ENCODE measurements around the gene C20orf141.
A peak's percentile ranks its signal among the peaks of the same experiment; 100 is the strongest.
"Not testable (repeated sequence)": the region's sequence is repeated elsewhere in the genome, so short reads cannot be mapped to it uniquely, and the experiment has no call there.

The C20orf141 gene

GRCh38 chr20:2820896-2821869 lies 6.4 kb downstream of the C20orf141 start:
- no peak for DNase-seq

DNA sequence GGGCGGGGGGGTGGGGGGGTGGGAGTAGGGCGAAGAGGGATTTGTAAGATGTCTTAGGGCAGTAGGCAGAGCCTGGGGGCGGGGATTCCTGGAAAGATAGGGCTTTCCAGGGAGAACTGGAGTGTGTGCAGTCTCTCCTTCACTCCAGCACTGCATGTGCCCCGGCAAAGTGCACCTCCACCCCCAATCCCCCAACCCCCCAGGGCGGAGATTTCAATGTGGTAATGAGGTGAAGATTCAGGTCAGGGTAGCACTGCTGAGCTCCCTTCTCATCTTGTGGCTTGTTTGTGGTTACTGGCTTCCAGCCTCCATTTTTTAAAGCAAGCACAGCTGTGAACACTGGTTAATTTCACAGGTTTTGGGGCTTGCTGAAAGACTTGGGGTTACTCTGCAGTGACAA lies 7.3 kb downstream of the C20orf141 start:
- DNase-seq, result no peak

DNA sequence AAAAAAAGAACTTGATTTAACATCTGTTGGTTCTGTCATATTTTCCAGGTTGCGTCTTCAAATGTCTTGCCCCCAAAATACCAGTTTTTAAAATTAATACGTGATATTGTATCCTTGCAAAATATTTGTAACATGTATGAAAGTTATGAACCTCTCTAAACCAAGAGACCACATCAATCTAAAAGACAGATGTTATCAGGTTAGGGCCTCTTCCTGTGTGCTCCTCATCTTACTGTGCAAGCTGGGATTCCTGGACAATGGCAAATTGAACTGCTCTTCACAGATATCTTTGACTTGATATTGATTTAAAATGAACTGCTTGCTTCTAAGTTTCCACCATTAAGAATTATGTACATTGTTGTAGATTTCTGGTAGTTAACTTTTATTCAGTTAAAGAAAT lies 11.0 kb downstream of the C20orf141 start:
- no peak for DNase-seq

GRCh38 chr20:2826655-2827054 lies 11.9 kb downstream of the C20orf141 start:
- no peak for DNase-seq

- DNase-seq, result no peak
These were observed 14.6 kb downstream of the C20orf141 start for GRCh38 chr20:2829376-2829775.

DNA sequence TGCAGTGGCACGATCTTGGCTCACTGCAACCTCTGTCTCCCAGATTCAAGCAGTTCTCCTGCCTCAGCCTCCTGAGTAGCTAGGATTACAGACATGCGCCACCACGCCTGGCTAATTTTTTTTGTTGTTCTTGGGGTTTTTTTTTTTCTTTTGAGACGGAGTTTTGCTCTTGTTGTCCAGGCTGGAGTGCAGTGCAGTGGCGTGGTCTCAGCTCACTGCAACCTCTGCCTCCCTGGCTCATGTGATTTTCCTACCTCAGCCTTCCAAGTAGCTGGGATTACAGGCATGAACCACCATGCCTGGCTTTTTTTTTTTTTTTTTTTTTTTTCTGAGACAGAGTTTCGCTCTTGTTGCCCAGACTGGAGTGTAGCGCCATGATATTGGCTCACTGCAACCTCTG lies 16.4 kb downstream of the C20orf141 start:
- DNase-seq, result not testable (repeated sequence)

DNA sequence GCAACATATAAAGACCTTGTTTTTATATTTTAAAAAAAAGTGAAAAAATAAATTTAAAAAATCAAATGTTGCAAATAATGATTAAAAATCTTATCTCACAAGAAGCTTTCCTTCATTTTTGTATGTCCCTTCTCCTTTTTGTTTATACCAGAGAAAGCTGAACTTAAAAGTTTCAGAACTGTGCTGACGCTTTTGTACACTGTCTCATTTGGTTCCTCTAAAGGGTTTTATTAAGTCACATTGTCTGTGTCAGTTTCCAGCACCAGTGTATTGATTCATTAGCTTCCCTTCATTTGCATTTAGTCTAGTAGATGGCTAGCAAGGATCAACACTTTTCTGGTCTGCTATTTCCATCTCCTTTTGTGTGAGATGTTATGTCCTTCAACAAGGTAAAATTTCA lies 19.0 kb downstream of the C20orf141 start:
- no peak for DNase-seq

GRCh38 chr20:2834401-2835110 lies 19.8 kb downstream of the C20orf141 start:
- DNase-seq, result no peak

DNA sequence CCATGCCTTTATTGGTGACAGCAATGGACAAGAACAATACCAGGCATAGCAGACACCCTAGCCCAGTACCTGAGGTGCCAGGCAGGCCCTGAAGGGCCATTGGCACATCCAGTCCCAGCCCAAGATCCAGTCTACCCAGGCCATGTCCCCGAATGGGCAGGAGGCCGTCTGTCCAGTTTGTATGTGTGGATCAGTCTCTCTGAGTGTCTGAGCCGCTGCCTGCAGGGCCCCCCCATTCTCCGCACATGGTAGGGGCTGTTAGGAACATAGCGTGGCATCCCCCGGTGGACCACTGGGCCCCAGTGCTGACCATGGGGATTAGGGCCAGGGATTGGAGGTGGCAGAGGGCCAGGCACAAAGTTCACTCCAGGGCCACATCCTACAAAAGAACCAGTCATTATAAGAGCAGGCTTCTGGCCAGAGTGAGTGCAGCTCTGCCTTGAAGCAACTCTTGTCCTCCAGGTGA lies 20.6 kb downstream of the C20orf141 start:
- DNase-seq, result no peak

DNA sequence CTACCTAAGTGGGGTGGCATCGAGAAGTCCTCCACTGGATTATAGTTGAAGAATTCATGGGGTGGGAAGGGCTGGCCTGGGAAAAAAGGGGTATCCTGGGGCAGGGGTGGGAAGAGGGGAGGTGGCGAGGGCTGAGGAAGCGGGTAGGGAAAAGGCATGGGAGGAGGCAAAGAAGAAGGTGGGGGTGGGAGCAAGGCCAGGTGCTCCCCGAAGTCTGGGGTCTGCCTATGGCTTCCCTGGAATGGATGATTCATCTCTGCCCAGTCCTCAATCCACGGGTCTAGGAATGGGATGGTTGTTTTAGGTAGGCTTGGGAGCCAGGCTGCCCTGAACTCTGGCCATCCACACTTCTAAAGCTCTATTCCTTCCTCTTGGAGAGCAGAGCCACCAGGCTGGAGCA lies 21.2 kb downstream of the C20orf141 start:
- no peak for DNase-seq

DNA sequence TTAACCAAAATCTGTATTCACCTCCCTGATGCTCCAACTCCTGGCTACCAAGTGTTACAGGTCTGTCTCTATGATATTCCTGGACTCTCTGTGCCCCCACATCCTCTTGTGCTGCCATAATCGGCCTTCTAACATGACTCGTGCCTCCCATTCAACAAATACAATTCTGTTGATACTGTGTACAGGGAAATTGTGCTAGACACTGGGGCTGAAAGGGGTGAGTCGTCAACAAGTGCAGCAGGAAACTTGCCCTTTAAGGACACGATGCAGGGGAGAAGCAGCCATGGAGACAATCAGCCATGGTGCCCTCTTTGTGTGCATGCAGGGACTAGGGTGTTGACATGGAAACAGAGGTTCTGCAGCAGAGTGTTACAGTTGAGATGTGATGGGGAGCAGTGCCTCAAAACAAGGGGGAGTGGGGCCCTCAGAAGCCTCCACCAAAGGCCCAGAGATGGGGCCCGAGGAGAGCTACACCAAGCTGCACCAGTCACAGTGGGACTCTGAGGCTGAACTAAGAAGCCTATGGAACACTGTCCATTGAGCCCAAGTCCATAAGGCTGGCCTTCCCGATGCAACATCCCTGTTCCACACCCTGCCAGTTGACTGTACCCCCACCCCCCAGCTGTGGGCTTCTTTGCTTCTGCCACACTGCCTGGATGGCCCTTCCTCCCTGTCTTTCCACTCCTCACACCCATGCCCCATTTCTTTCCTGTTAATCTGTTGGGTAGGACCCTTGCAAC lies 22.6 kb downstream of the C20orf141 start:
- DNase-seq, result no peak

GRCh38 chr20:2838170-2838797 lies 23.5 kb downstream of the C20orf141 start:
- DNase-seq, result no peak

DNA sequence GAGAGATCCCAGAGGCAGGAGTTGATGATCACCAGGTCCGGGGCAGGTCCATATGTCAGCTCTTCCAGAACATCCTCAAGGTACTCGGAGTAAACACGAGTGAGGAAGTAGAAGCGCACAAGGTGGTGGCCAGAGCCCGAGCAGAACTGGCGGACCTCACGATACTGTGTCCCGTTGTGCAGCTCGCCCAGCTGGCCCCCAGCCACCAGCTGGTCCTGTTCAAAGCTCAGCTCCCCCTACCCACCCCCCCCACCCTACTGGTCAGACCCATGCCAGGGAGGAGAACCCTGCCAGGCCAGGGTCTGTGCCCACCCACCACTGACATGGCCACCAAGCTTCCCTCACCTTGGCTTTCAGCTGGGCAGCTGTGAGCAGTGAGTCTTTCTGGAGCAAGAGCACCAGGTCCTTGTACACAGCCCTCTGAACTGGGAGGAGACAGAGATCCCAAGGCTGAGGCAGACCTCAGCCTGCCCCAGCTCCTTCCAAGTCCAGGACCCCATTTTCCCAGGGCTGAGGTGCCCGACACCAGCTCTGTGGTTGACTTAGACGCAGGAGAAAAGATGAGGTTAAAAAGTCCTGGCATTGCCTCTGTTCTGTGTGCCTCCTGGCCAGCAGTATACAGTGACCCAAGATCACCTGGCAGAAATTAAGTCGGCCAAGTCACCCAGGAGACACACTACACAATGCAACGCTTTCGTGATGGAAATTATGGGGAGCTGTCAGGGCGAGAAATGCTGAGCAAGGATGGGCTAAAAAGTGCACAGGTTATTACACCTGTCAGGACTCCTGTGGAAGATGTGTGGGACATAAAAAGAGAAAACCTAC lies 24.3 kb downstream of the C20orf141 start:
- no peak for DNase-seq

- DNase-seq, result no peak
These were observed 24.9 kb downstream of the C20orf141 start for GRCh38 chr20:2839732-2840137.

DNA sequence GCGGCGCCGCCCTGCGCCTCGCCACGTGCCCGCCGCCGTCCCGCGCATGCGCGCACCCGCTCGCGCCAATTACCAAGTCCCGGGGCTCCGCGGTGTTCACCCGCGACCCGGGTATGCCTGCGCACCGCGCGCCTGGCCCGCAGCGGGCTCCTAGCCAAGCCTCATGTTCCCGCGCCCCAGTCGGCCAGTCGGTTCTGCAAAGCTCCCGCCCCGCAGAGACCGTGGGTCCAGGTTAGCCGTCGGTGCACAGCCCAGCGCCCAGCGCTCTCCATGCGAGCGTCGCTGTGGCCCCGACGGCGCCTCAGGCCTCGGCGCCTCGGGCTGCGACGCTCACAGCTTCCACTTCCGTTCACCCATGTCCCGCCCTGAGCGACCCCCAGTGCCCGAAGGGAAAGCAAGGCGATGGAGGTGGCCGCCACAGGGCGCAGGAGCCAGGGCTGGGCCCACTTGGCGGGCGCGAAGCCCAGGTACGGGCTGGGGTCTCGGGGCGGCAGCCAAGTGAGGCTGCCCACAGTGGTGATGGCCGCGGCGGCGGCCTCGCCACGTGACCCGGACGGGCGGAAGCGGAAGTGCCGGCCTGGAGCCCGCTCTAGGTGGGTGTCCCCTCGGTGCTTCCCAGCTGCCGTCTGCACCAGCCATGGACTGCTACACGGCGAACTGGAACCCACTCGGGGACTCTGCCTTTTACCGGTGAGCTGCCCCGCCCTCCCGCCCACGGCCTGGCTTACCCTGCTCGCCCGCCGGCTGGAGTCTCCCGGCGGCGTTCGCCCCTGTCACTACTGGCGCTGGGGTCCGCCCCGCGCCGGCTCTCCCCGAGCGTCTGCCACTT lies 25.6 kb downstream of the C20orf141 start, which contains the start of the genes PCED1A and VPS16:
Gene PCED1A, minus strand, starts transcription at position 518 of the 829 bp plus-strand sequence. CDS start 743 bp downstream, outside the sequence.
Gene VPS16, plus strand, starts transcription at position 608 of the 829 bp plus-strand sequence. Its CDS starts 30 bp downstream, at position 638.
- peak; percentile 63 for DNase-seq

DNA sequence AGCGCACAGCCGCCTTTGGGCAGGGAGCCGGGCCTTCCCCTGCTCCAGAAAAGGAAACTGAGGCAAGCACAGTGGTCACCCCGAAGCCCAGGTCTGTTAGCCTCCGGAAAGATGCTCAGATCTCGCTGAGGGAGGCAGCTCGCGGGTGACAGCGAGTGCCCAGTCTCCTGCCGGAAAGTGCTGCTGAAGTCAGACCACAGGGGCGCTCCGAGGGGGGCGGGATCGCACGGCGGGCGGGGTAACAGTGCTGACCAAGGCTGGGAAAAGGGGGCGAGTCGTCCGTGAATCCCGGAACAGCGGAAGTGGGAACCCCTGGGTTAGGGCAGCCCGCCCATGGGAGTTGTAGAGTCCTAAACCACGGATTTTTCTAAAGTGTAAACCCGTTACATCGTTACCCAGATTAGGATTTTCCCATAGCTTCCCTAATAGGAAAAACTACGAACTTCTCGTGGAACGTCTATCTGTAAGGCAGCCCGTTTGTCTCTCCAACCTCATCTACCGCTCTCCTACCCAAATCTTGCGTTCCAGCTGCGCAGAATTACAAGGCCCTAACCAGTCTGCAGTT lies 26.3 kb downstream of the C20orf141 start:
- no peak for DNase-seq

- DNase-seq, result no peak
These were observed 30.8 kb downstream of the C20orf141 start for GRCh38 chr20:2845607-2846006.

- no peak for DNase-seq
These were observed 31.9 kb downstream of the C20orf141 start for GRCh38 chr20:2846698-2847097.

DNA sequence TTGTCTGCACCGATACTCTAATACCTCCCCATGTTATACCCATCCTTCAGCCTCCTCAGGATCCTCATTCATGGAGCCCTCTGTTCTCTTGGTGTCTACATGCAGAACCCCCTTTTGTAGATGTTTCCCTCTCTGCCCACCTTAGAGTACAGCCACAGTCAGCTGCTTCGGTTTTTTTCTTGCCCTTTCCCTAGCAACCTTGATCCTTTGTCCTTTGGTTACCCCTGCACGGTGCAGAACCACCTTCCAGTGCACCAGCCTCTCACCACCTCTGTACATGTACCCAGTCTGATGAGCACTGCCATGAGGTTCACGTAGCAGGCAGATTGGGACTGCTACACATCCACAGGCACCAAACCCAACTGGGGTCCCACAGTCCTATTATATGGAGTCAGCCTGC lies 33.0 kb downstream of the C20orf141 start:
- no peak for DNase-seq

- DNase-seq, result no peak
These were observed 34.7 kb downstream of the C20orf141 start for GRCh38 chr20:2849529-2849928.

Measured in NCI-H446 treated with DMSO at 0.1 percent for 48 hours (cell line).